Astrocyte of the spinal cord (primary cell): ENCODE measurements around the gene TMEM63B.
A peak's percentile ranks its signal among the peaks of the same experiment; 100 is the strongest.

ENCODE experiments used
- DNase-seq: peaks from one replicate; pipeline ENCODE4 v3.0.0; 2011; ENCODE audit warnings: low read depth, low spot score
- H3K4me3 ChIP-seq: 2 replicates; pipeline ENCODE4 v1.5.1; 2011; ENCODE audit warnings: low read depth, mild to moderate bottlenecking, low read length, moderate library complexity
- CTCF ChIP-seq: IDR thresholded peaks from 2 replicates; pipeline ENCODE4 v1.5.1; 2012; ENCODE audit warnings: low read depth, mild to moderate bottlenecking, low read length, inconsistent platforms
- in situ Hi-C: cut with HindIII; loops from 2 replicates; pipeline ENCODE4 v1.10.0; 2017; ENCODE audit warnings: low sequenced_read_pairs

TMEM63B gene

GRCh38 chr6:44176130-44176761 is 48.9 kb downstream of the TMEM63B start:
- in situ Hi-C loops = no loop called here
- no peak for DNase-seq
- TF ChIP-seq CTCF = no peak
- no peak overlapping the region for H3K4me3 ChIP-seq

- TF ChIP-seq CTCF = no peak
- in situ Hi-C loops = no loop called here
- DNase-seq = no peak
- no peak overlapping the region for H3K4me3 ChIP-seq
These were observed 49.6 kb downstream of the TMEM63B start for GRCh38 chr6:44176762-44177509.

- in situ Hi-C loops = no loop called here
- DNase-seq = peak; percentile 29
- no peak for TF ChIP-seq CTCF
- no peak overlapping the region for H3K4me3 ChIP-seq
These were observed 50.5 kb downstream of the TMEM63B start for GRCh38 chr6:44177691-44178423.

- in situ Hi-C loops = no loop called here
- TF ChIP-seq CTCF = no peak
- DNase-seq = no peak
- H3K4me3 ChIP-seq = no peak overlapping the region
These were observed 51.2 kb downstream of the TMEM63B start for GRCh38 chr6:44178424-44179071.

GRCh38 chr6:44179072-44179536 is 51.8 kb downstream of the TMEM63B start:
- TF ChIP-seq CTCF = no peak
- no peak overlapping the region for H3K4me3 ChIP-seq
- in situ Hi-C loops = no loop called here
- no peak for DNase-seq

GRCh38 chr6:44179648-44180047 is 52.3 kb downstream of the TMEM63B start:
- DNase-seq = no peak
- no peak for TF ChIP-seq CTCF
- no peak overlapping the region for H3K4me3 ChIP-seq
- in situ Hi-C loops = no loop called here
